ENCODE data around the gene UTP11.

The UTP11 gene

GRCh38 chr1:38050397-38051078, 38.0 kb downstream of the UTP11 start:
- DNase-seq, result no peak

GRCh38 chr1:38051079-38051543, 38.6 kb downstream of the UTP11 start:
- DNase-seq, result no peak

- DNase-seq, result no peak
These were observed 40.3 kb downstream of the UTP11 start for GRCh38 chr1:38052750-38053415.

- no peak for DNase-seq
These were observed 41.0 kb downstream of the UTP11 start for GRCh38 chr1:38053416-38054091.

- DNase-seq, result no peak
These were observed 42.9 kb downstream of the UTP11 start for GRCh38 chr1:38055398-38055797.

GRCh38 chr1:38055965-38056364, 43.4 kb downstream of the UTP11 start:
- no peak for DNase-seq

GRCh38 chr1:38059635-38060250, 47.2 kb downstream of the UTP11 start:
- no peak for DNase-seq

- DNase-seq, result no peak
These were observed 48.0 kb downstream of the UTP11 start for GRCh38 chr1:38060498-38060897.

GRCh38 chr1:38061290-38061689, 48.8 kb downstream of the UTP11 start:
- DNase-seq, result no peak

- no peak for DNase-seq
These were observed 49.4 kb downstream of the UTP11 start for GRCh38 chr1:38061883-38062328.

GRCh38 chr1:38062361-38063288, 50.1 kb downstream of the UTP11 start:
- no peak for DNase-seq

- no peak for DNase-seq
These were observed 51.1 kb downstream of the UTP11 start for GRCh38 chr1:38063616-38064015.

GRCh38 chr1:38064197-38064903, 51.8 kb downstream of the UTP11 start:
- DNase-seq, result no peak

GRCh38 chr1:38068220-38068979, 55.9 kb downstream of the UTP11 start:
- DNase-seq, result no peak

GRCh38 chr1:38068980-38069340, 56.4 kb downstream of the UTP11 start:
- no peak for DNase-seq

GRCh38 chr1:38071312-38072256, 59.0 kb downstream of the UTP11 start:
- no peak for DNase-seq

- DNase-seq, result no peak
These were observed 60.3 kb downstream of the UTP11 start for GRCh38 chr1:38072858-38073257.

GRCh38 chr1:38073534-38074301, 61.2 kb downstream of the UTP11 start:
- DNase-seq, result no peak

- no peak for DNase-seq
These were observed 61.8 kb downstream of the UTP11 start for GRCh38 chr1:38074302-38074677.
